Measurements from ENCODE around the gene ARL15.
"Not testable (repeated sequence)": the region's sequence is repeated elsewhere in the genome, so short reads cannot be mapped to it uniquely, and the experiment has no call there.

ARL15 gene

GRCh38 chr5:54062958-54063357 is 247.4 kb downstream of the ARL15 start:
- WGBS (ENCODE audit: extremely low coverage, insufficient coverage, insufficient read length) = no CpG with 5 or more reads among the region's 3 CpGs
- Histone ChIP-seq H3K4me2 (ENCODE audit: low read length) (no peak overlapping the region), H3K27ac (ENCODE audit: low read depth, low read length) (no peak overlapping the region), H3K18ac (ENCODE audit: low read length) (no peak overlapping the region), H3K4ac (ENCODE audit: low read depth, low read length) (no peak overlapping the region), H4K8ac (ENCODE audit: low read depth, low read length) (no peak overlapping the region), H3K36me3 (ENCODE audit: control insufficient read depth in 1 of 2, insufficient read depth in 2 of 2, low read length in 2 of 2) (no peaks in the 10 kb centered on the region), H3K79me2 (ENCODE audit: control insufficient read depth, insufficient read depth, low read length, poor library complexity) (no peaks in the 10 kb centered on the region), H3K14ac (ENCODE audit: low read length) (no peak overlapping the region), H2AK5ac (ENCODE audit: low read length) (no peak overlapping the region), H3K27me3 (ENCODE audit: insufficient read depth, low read length) (no peaks in the 10 kb centered on the region), H2BK5ac (ENCODE audit: low read depth, low read length, poor library complexity) (no peak overlapping the region), H3K9me3 (ENCODE audit: insufficient read depth, low read depth, low read length) (peaks cover 1% of the 10 kb centered on the region), H2BK120ac (ENCODE audit: insufficient read depth, low read length, poor library complexity) (no peak overlapping the region), H2AFZ (ENCODE audit: insufficient read depth, low read length, poor library complexity) (no peak overlapping the region), H3K9ac (ENCODE audit: low read length) (no peak overlapping the region), H2BK12ac (ENCODE audit: low read length) (no peak overlapping the region), H3K4me1 (ENCODE audit: control insufficient read depth in 1 of 2, insufficient read depth in 2 of 2, low read length in 2 of 2) (no peaks in the 10 kb centered on the region), H3K79me1 (ENCODE audit: low read length) (no peaks in the 10 kb centered on the region), H3K4me3 (ENCODE audit: low read depth, low read length) (no peak overlapping the region), H3K23ac (ENCODE audit: low read length) (no peak overlapping the region), H4K12ac (ENCODE audit: low read depth, low read length) (no peak overlapping the region), H4K91ac (ENCODE audit: low read depth, low read length) (no peak overlapping the region)
- no peak for DNase-seq

GRCh38 chr5:54060919-54061318 is 249.5 kb downstream of the ARL15 start:
- not testable (repeated sequence) for H2AFZ ChIP-seq (ENCODE audit: insufficient read depth, low read length, poor library complexity); H4K91ac ChIP-seq (ENCODE audit: low read depth, low read length); H3K4me1 ChIP-seq (ENCODE audit: control insufficient read depth in 1 of 2, insufficient read depth in 2 of 2, low read length in 2 of 2); DNase-seq; H2BK5ac ChIP-seq (ENCODE audit: low read depth, low read length, poor library complexity); H3K4ac ChIP-seq (ENCODE audit: low read depth, low read length); H3K14ac ChIP-seq (ENCODE audit: low read length); H2BK12ac ChIP-seq (ENCODE audit: low read length); H3K79me2 ChIP-seq (ENCODE audit: control insufficient read depth, insufficient read depth, low read length, poor library complexity); H4K8ac ChIP-seq (ENCODE audit: low read depth, low read length); H3K36me3 ChIP-seq (ENCODE audit: control insufficient read depth in 1 of 2, insufficient read depth in 2 of 2, low read length in 2 of 2); H3K18ac ChIP-seq (ENCODE audit: low read length); H3K4me3 ChIP-seq (ENCODE audit: low read depth, low read length); H2AK5ac ChIP-seq (ENCODE audit: low read length); H3K23ac ChIP-seq (ENCODE audit: low read length); H4K12ac ChIP-seq (ENCODE audit: low read depth, low read length); H2BK120ac ChIP-seq (ENCODE audit: insufficient read depth, low read length, poor library complexity); H3K27me3 ChIP-seq (ENCODE audit: insufficient read depth, low read length); H3K4me2 ChIP-seq (ENCODE audit: low read length); H3K9me3 ChIP-seq (ENCODE audit: insufficient read depth, low read depth, low read length); H3K9ac ChIP-seq (ENCODE audit: low read length); H3K79me1 ChIP-seq (ENCODE audit: low read length); H3K27ac ChIP-seq (ENCODE audit: low read depth, low read length)
- whole genome bisulfite sequencing (ENCODE audit: extremely low coverage, insufficient coverage, insufficient read length) = no CpG with 5 or more reads among the region's 3 CpGs

- H3K4ac ChIP-seq (ENCODE audit: low read depth, low read length) = no peak overlapping the region
- DNase-seq = no peak
- H4K12ac ChIP-seq (ENCODE audit: low read depth, low read length) = no peak overlapping the region
- no peaks in the 10 kb centered on the region for H3K27me3 ChIP-seq (ENCODE audit: insufficient read depth, low read length)
- H3K23ac ChIP-seq (ENCODE audit: low read length) = no peak overlapping the region
- no peaks in the 10 kb centered on the region for H3K79me2 ChIP-seq (ENCODE audit: control insufficient read depth, insufficient read depth, low read length, poor library complexity)
- no peak overlapping the region for H3K18ac ChIP-seq (ENCODE audit: low read length)
- no peak overlapping the region for H2AFZ ChIP-seq (ENCODE audit: insufficient read depth, low read length, poor library complexity)
- no peak overlapping the region for H2BK12ac ChIP-seq (ENCODE audit: low read length)
- no peaks in the 10 kb centered on the region for H3K36me3 ChIP-seq (ENCODE audit: control insufficient read depth in 1 of 2, insufficient read depth in 2 of 2, low read length in 2 of 2)
- H3K9ac ChIP-seq (ENCODE audit: low read length) = no peak overlapping the region
- no peak overlapping the region for H2BK5ac ChIP-seq (ENCODE audit: low read depth, low read length, poor library complexity)
- no peak overlapping the region for H4K91ac ChIP-seq (ENCODE audit: low read depth, low read length)
- H2BK120ac ChIP-seq (ENCODE audit: insufficient read depth, low read length, poor library complexity) = no peak overlapping the region
- no peak overlapping the region for H4K8ac ChIP-seq (ENCODE audit: low read depth, low read length)
- no peak overlapping the region for H3K4me2 ChIP-seq (ENCODE audit: low read length)
- peaks cover 0 to 3% of the 10 kb centered on the region in 2 experiments for H3K4me1 ChIP-seq (ENCODE audit: control insufficient read depth in 1 of 2, insufficient read depth in 2 of 2, low read length in 2 of 2)
- H3K27ac ChIP-seq (ENCODE audit: low read depth, low read length) = no peak overlapping the region
- WGBS (ENCODE audit: extremely low coverage, insufficient coverage, insufficient read length) = no CpG with 5 or more reads among the region's 2 CpGs
- H3K14ac ChIP-seq (ENCODE audit: low read length) = no peak overlapping the region
- H3K9me3 ChIP-seq (ENCODE audit: insufficient read depth, low read depth, low read length) = no peaks in the 10 kb centered on the region
- no peak overlapping the region for H3K4me3 ChIP-seq (ENCODE audit: low read depth, low read length)
- H3K79me1 ChIP-seq (ENCODE audit: low read length) = no peaks in the 10 kb centered on the region
- no peak overlapping the region for H2AK5ac ChIP-seq (ENCODE audit: low read length)
Observed at GRCh38 chr5:54049963-54050362, 260.4 kb downstream of the ARL15 start.

- H3K9me3 ChIP-seq (ENCODE audit: insufficient read depth, low read depth, low read length) = no peaks in the 10 kb centered on the region
- H3K14ac ChIP-seq (ENCODE audit: low read length) = no peak overlapping the region
- H3K79me1 ChIP-seq (ENCODE audit: low read length) = no peaks in the 10 kb centered on the region
- no peak overlapping the region for H2BK5ac ChIP-seq (ENCODE audit: low read depth, low read length, poor library complexity)
- H4K12ac ChIP-seq (ENCODE audit: low read depth, low read length) = no peak overlapping the region
- no peak overlapping the region for H3K4me2 ChIP-seq (ENCODE audit: low read length)
- no CpG with 5 or more reads among the region's 1 CpG for WGBS (ENCODE audit: extremely low coverage, insufficient coverage, insufficient read length)
- H2AFZ ChIP-seq (ENCODE audit: insufficient read depth, low read length, poor library complexity) = no peak overlapping the region
- no peak overlapping the region for H3K23ac ChIP-seq (ENCODE audit: low read length)
- no peak overlapping the region for H2BK120ac ChIP-seq (ENCODE audit: insufficient read depth, low read length, poor library complexity)
- no peaks in the 10 kb centered on the region for H3K79me2 ChIP-seq (ENCODE audit: control insufficient read depth, insufficient read depth, low read length, poor library complexity)
- H4K8ac ChIP-seq (ENCODE audit: low read depth, low read length) = no peak overlapping the region
- H3K4me1 ChIP-seq (ENCODE audit: control insufficient read depth in 1 of 2, insufficient read depth in 2 of 2, low read length in 2 of 2) = peaks cover 0 to 3% of the 10 kb centered on the region in 2 experiments
- no peaks in the 10 kb centered on the region for H3K27me3 ChIP-seq (ENCODE audit: insufficient read depth, low read length)
- H3K18ac ChIP-seq (ENCODE audit: low read length) = no peak overlapping the region
- H3K27ac ChIP-seq (ENCODE audit: low read depth, low read length) = no peak overlapping the region
- no peak overlapping the region for H3K9ac ChIP-seq (ENCODE audit: low read length)
- H4K91ac ChIP-seq (ENCODE audit: low read depth, low read length) = no peak overlapping the region
- no peak overlapping the region for H3K4ac ChIP-seq (ENCODE audit: low read depth, low read length)
- H2BK12ac ChIP-seq (ENCODE audit: low read length) = no peak overlapping the region
- H3K36me3 ChIP-seq (ENCODE audit: control insufficient read depth in 1 of 2, insufficient read depth in 2 of 2, low read length in 2 of 2) = no peaks in the 10 kb centered on the region
- no peak for DNase-seq
- H3K4me3 ChIP-seq (ENCODE audit: low read depth, low read length) = no peak overlapping the region
- no peak overlapping the region for H2AK5ac ChIP-seq (ENCODE audit: low read length)
Observed at GRCh38 chr5:54049144-54049543, 261.2 kb downstream of the ARL15 start.

Measured in trophoblast cell (in vitro differentiated cells and primary cell).